ENCODE measurements around the gene MAML3. TPM values are rescaled to one million over a fixed set of nuclear protein-coding genes. Genes with fewer than 3 reads are reported as not detected.

Gene MAML3
- total RNA-seq, 1 experiment from 2014 or later, result 2.4 TPM

DNA sequence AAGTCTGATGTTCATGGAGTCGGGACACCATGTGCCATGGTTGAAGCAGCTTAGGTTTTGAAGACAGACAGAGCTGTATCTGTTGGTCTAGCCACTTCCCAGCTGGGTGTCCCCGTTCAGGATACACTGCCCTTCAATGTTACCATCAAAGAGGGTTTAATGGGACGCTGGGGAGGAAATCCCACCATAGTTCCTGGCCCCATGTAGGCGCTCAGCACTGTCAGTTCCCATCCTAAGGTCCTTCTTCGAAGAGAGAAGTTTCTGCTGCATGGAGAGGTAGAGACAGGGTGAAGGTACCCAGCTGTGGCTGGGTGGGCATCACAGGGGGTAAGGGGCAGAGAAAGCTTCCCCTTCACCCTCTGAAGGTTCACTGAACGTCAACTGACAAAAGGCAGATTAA, 484.6 kb downstream of the MAML3 start:
- in situ Hi-C loops (cut with HindIII; ENCODE audit: low pct_unique_long_range_greater_than_20kb, low sequenced_read_pairs), result no loop called here
- no peak for DNase-seq (ENCODE audit: low read depth, low spot score)

DNA sequence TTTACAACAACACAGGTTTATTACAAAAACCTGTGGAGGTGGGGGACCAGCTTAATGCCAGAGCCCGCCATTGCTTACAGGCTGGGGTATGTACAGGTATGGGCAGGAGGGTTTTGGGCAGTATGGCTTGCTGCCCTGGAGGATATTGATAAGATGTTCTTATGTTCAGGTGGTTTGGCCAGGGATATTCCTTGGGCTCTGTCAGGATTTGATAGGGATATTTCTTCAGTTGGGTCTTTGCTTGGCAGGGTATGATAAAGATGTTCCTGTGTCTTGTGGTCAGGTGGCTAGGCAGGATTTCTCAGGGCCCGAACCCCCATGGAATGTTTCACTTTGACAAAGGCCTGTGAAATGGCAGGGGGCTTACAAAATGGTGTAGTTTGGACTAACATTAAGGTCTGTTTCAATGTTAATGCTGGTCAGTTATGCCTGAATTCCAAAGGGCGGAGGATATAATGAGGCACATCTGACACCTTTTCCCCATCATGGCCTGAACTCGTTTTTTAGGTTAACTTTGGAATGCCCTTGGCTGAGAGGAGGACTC, 485.3 kb downstream of the MAML3 start:
- DNase-seq (ENCODE audit: low read depth, low spot score), result no peak
- in situ Hi-C loops (cut with HindIII; ENCODE audit: low pct_unique_long_range_greater_than_20kb, low sequenced_read_pairs), result no loop called here

DNA sequence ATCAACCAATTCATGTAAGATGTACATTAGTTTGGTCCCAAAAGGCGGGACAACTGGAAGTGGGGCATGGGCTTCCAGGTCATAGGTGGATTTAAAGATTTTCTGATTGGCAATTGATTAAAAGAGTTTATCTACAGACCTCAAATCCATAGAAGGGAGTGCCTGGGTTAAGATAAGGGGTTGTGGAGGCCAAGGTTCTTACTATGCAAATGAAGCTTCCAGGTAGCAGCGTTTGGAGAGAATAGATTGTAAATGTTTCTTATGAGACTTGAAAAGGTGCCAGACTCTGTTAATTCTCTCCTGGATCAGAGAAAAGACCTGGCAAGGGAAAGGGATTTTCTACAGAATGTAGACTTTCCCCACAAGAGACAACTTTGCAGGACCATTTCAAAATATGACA, 485.9 kb downstream of the MAML3 start:
- in situ Hi-C loops (cut with HindIII; ENCODE audit: low pct_unique_long_range_greater_than_20kb, low sequenced_read_pairs), result no loop called here

More for the DNA sequence above, 485.9 kb downstream of the MAML3 start:
- DNase-seq (ENCODE audit: low read depth, low spot score), result no peak

Other genes starting within 250 kb of the MAML3 start
- 45.9 and 50.7 TPM in 2 replicates for gene SCOC, start 219.5 kb upstream of the MAML3 start, total RNA-seq (2014; rRNA removed; shearing (Covaris generic))